ENCODE measurements around the gene HLA-DRB1. TPM values are rescaled to one million over a fixed set of nuclear protein-coding genes. Genes with fewer than 3 reads are reported as not detected.

Gene HLA-DRB1
- total and polyA plus RNA-seq, 2 experiments from 2014 or later, result 0.63 to 1.1 TPM

DNA sequence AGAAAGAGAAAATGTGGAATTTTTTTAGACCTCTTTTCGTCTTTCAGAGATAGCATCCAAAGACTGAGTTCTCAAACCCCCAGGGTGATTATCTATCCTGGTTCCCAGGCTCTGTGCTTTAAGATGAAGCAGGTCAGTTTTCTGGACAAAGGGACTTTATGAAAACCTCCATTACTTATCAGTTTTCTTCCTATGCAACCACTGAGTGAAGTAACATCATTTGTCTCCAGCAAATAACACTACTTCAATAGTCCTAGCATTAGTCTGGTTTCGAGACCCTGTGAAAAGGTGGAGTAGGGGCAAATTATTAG lies 18.3 kb upstream of the HLA-DRB1 start:
- Histone ChIP-seq H3K27me3 (no peaks in the 10 kb centered on the region), H3K4me3 (no peak overlapping the region), H3K36me3 (no peaks in the 10 kb centered on the region), H3K9me3 (ENCODE audit: low read depth) (no peaks in the 10 kb centered on the region), H3K27ac (no peak overlapping the region), H3K4me1 (ENCODE audit: low read depth) (no peaks in the 10 kb centered on the region)
- no peak for DNase-seq (ENCODE audit: low read depth in 1 of 2, low spot score in 1 of 2)
- TF ChIP-seq, protein P1, sequence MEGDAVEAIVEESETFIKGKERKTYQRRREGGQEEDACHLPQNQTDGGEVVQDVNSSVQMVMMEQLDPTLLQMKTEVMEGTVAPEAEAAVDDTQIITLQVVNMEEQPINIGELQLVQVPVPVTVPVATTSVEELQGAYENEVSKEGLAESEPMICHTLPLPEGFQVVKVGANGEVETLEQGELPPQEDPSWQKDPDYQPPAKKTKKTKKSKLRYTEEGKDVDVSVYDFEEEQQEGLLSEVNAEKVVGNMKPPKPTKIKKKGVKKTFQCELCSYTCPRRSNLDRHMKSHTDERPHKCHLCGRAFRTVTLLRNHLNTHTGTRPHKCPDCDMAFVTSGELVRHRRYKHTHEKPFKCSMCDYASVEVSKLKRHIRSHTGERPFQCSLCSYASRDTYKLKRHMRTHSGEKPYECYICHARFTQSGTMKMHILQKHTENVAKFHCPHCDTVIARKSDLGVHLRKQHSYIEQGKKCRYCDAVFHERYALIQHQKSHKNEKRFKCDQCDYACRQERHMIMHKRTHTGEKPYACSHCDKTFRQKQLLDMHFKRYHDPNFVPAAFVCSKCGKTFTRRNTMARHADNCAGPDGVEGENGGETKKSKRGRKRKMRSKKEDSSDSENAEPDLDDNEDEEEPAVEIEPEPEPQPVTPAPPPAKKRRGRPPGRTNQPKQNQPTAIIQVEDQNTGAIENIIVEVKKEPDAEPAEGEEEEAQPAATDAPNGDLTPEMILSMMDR (IDR thresholded peaks at IDR 0.05; ENCODE audit: low read depth, low read length), result no peak

DNA sequence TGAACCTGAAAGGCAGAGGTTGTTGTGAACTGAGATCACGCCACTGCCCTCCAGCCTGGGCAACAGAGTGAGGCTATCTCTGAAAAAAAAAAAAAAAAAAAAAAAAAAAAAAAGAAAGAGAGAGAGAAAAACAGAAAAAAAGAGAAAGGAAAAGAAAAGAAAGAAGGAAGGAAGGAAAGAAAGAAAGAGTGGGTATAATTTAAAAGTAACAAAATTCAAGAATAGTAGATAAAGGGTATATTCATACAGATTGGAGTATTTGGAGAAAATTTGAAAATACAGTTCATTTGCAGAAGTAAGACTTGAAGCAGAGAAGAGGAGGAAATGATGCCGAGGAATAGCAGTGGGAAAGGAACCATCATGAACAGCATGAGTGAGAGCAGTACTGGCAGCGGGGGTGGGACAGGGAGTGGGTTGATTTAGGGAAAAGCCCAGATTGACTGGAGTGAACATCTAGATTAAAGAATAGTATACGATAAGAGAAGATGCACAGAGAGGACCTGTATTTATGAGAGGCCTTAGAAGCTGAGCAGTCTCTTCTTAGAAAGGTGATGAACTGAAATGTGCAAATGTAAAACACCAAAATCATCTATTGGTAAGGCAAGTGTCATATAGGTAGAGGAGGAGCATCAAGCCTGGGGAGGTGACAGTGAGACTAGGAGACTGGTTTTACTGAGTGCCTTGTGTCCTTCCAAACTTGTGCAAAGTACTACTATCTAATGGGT lies 17.8 kb upstream of the HLA-DRB1 start:
- Histone ChIP-seq H3K4me1 (ENCODE audit: low read depth) (no peaks in the 10 kb centered on the region), H3K9me3 (ENCODE audit: low read depth) (no peaks in the 10 kb centered on the region), H3K36me3 (no peaks in the 10 kb centered on the region), H3K27ac (no peak overlapping the region), H3K27me3 (no peaks in the 10 kb centered on the region), H3K4me3 (no peak overlapping the region)
- TF ChIP-seq, protein P1 (IDR thresholded peaks at IDR 0.05; ENCODE audit: low read depth, low read length), result no peak
- DNase-seq (ENCODE audit: low read depth in 1 of 2, low spot score in 1 of 2), result no peak

DNA sequence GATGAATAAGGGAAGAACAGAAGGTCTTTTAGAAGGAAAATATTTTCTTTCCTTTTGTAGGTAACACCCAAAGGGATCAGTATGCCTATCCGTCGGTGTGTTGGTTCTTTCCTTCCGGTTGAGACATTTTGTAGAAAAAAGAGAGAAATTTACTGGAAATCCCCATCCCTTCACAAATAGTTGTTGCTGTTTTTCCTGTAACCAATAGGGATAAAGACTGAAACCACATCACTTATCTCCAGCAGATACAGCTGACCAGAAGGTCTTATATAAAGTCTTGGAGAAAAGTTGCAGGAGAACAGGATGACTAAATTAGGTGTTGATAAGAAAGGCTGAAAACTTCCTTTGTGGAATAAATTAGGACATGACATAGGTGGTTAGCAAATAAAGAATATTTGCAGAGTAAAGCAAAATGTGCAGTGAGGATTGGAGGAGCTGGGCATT lies 14.8 kb upstream of the HLA-DRB1 start:
- no peaks in the 10 kb centered on the region for H3K4me1 ChIP-seq (ENCODE audit: low read depth)
- H3K27ac ChIP-seq, result no peak overlapping the region
- H3K36me3 ChIP-seq, result no peaks in the 10 kb centered on the region
- no peaks in the 10 kb centered on the region for H3K27me3 ChIP-seq
- no peaks in the 10 kb centered on the region for H3K9me3 ChIP-seq (ENCODE audit: low read depth)
- no peak overlapping the region for H3K4me3 ChIP-seq
- DNase-seq (ENCODE audit: low read depth in 1 of 2, low spot score in 1 of 2), result no peak
- TF ChIP-seq, protein P1 (IDR thresholded peaks at IDR 0.05; ENCODE audit: low read depth, low read length), result no peak

DNA sequence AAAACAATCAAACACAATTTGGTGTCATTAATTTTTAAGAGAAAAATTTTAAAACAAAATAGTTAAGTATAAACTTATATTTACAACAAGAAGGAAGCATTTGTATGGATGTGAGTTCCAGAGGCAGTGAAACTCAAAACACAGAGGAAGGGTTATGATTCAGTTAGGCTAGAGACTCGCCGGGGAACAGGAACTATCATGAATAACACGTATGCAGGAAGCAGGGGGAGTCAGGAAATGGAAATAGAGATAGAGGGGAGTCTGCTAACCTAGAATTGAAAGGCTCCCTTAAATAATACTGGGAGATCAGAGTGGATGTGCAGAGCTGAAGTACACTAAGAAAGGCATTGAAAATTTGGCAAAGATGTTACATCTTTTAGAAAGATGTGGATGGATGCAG lies 14.2 kb upstream of the HLA-DRB1 start:
- Histone ChIP-seq H3K9me3 (ENCODE audit: low read depth) (no peaks in the 10 kb centered on the region), H3K36me3 (no peaks in the 10 kb centered on the region), H3K4me1 (ENCODE audit: low read depth) (no peaks in the 10 kb centered on the region), H3K27me3 (no peaks in the 10 kb centered on the region), H3K4me3 (no peak overlapping the region), H3K27ac (no peak overlapping the region)
- TF ChIP-seq, protein P1 (IDR thresholded peaks at IDR 0.05; ENCODE audit: low read depth, low read length), result no peak
- no peak for DNase-seq (ENCODE audit: low read depth in 1 of 2, low spot score in 1 of 2)

DNA sequence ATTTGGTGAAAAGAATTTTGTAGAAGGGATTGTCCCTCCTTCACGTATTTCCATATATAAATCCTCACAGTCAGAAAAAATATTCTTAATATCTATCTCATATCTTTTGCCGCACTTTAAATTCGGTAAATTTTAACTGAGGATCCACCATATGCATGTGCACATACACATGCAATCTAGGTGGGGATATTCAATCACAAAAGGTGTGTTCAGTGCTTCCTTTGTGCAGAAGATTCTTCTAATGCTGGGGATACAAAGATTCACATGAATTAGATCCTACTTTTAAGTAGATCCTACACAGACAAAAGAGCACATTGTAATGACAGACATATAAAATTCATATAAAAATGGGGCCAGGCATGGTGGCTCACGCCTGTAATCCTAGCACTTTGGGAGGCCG lies 13.6 kb upstream of the HLA-DRB1 start:
- no peak overlapping the region for H3K27ac ChIP-seq
- H3K27me3 ChIP-seq, result no peaks in the 10 kb centered on the region
- no peaks in the 10 kb centered on the region for H3K9me3 ChIP-seq (ENCODE audit: low read depth)
- TF ChIP-seq, protein P1 (IDR thresholded peaks at IDR 0.05; ENCODE audit: low read depth, low read length), result no peak
- no peaks in the 10 kb centered on the region for H3K4me1 ChIP-seq (ENCODE audit: low read depth)
- DNase-seq (ENCODE audit: low read depth in 1 of 2, low spot score in 1 of 2), result no peak
- H3K4me3 ChIP-seq, result no peak overlapping the region
- no peaks in the 10 kb centered on the region for H3K36me3 ChIP-seq

Measured in cardiac muscle cell (in vitro differentiated cells and primary cell).